Colonic mucosa (tissue), 4 donors: ENCODE measurements around the gene PHLDB2. TPM values are rescaled to one million over a fixed set of nuclear protein-coding genes. Genes with fewer than 3 reads are reported as not detected.

ENCODE experiments used
- DNase-seq: peaks from one replicate; pipeline ENCODE4 v3.0.0-alpha.2; 2020
- H3K27ac ChIP-seq: fragments of 200-600 bp; one replicate; pipeline ENCODE4 v1.8.0; 2021
- H3K27me3 ChIP-seq: fragments of 200-600 bp; one replicate; pipeline ENCODE4 v1.8.0; 2021
- H3K36me3 ChIP-seq: fragments of 200-600 bp; one replicate; pipeline ENCODE4 v1.8.0; 2021
- H3K4me1 ChIP-seq: fragments of 200-600 bp; one replicate; pipeline ENCODE4 v1.8.0; 2021; ENCODE audit warnings: mild to moderate bottlenecking
- H3K4me3 ChIP-seq: fragments of 200-600 bp; one replicate; pipeline ENCODE4 v1.8.0; 2021
- H3K9ac ChIP-seq, 2 donors: one replicate each; pipeline ENCODE4 v1.7.0; 2013; ENCODE audit warnings: control low read depth in 2 of 2, low read depth in 2 of 2, low read length in 2 of 2
- H3K9me3 ChIP-seq: fragments of 200-600 bp; one replicate; pipeline ENCODE4 v1.8.0; 2021
- intact Hi-C: fragments of 100-400 bp; cut with DNase I; formaldehyde crosslinking; loops from one replicate; pipeline ENCODE4 v1.14.1; 2022
- total RNA-seq, 2 donors: library from RNA; stranded (reverse); fragmentation: NEBNext Ultra II Directional in 1 of 2; extraction: Animal tissue kit (Norgen Biotek cat#: 25700) in 1 of 2; gene quantifications; one replicate each; pipeline ENCODE4 v1.2.1, GENCODE V29; 2021
- TF ChIP-seq, protein P1 (sequence below): fragments of 200-600 bp; IDR thresholded peaks from one replicate; pipeline ENCODE4 v1.8.0; 2022; ENCODE audit warnings: antibody characterized with exemption, mild to moderate bottlenecking
- donor health status: healthy.
- donor health status: DM: no; HTN: no; CAD: no.
- donor health status: DM: no; HTN: no; CAD: no.

The PHLDB2 gene
- total RNA-seq, 2 donors from 2014 or later, result 3.1 to 33.4 TPM

DNA sequence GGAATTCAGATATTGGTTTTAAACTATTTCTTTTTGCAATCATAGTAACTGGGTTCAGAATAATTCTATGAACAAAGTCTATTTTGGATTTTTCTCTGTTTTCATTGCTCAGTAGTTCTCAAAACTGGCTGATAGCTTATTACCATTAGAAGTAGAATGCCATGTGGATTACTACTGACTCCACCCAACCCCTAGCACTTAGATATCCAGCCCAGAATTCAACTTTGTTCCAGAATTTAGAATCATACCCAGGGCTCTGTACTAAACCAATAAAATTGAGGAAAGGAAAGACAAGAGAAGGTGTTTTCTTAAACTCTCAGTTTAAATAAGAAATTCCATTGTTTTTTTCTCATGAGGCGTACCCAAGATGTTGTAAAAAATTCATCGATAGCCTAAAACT, 80.8 kb downstream of the PHLDB2 start:
- intact Hi-C loops, result no loop called here
- no peaks in the 10 kb centered on the region for H3K27me3 ChIP-seq
- no peak overlapping the region for H3K27ac ChIP-seq
- DNase-seq, result no peak
- H3K4me3 ChIP-seq, result no peak overlapping the region
- TF ChIP-seq, protein P1, sequence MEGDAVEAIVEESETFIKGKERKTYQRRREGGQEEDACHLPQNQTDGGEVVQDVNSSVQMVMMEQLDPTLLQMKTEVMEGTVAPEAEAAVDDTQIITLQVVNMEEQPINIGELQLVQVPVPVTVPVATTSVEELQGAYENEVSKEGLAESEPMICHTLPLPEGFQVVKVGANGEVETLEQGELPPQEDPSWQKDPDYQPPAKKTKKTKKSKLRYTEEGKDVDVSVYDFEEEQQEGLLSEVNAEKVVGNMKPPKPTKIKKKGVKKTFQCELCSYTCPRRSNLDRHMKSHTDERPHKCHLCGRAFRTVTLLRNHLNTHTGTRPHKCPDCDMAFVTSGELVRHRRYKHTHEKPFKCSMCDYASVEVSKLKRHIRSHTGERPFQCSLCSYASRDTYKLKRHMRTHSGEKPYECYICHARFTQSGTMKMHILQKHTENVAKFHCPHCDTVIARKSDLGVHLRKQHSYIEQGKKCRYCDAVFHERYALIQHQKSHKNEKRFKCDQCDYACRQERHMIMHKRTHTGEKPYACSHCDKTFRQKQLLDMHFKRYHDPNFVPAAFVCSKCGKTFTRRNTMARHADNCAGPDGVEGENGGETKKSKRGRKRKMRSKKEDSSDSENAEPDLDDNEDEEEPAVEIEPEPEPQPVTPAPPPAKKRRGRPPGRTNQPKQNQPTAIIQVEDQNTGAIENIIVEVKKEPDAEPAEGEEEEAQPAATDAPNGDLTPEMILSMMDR, result no peak
- no peaks in the 10 kb centered on the region for H3K4me1 ChIP-seq
- H3K9me3 ChIP-seq, result no peaks in the 10 kb centered on the region
- H3K36me3 ChIP-seq, result no peaks in the 10 kb centered on the region
- H3K9ac ChIP-seq, result no peak overlapping the region

DNA sequence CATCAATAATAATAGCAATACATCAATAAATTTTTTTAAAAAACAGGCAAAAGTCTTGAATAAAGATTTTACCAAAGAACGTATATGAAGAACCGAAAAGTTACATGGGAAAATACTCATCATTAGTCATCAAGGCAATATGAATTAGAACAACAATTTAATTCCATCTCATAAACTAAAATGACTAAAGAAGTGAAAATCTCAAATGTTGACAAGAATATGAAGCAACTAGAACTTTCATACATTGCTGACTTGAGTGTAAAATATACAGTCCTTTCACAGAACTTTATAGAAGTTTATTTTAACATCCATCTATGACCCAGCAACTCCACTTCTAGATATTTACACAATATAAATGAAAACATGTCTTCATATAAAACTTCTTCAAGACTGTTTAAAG, 84.5 kb downstream of the PHLDB2 start:
- DNase-seq, result no peak
- H3K36me3 ChIP-seq, result no peaks in the 10 kb centered on the region
- TF ChIP-seq, protein P1, result no peak
- no peak overlapping the region for H3K4me3 ChIP-seq
- H3K9me3 ChIP-seq, result no peaks in the 10 kb centered on the region
- H3K4me1 ChIP-seq, result no peaks in the 10 kb centered on the region
- H3K9ac ChIP-seq, result no peak overlapping the region
- intact Hi-C loops, result no loop called here
- H3K27ac ChIP-seq, result no peak overlapping the region
- no peaks in the 10 kb centered on the region for H3K27me3 ChIP-seq

DNA sequence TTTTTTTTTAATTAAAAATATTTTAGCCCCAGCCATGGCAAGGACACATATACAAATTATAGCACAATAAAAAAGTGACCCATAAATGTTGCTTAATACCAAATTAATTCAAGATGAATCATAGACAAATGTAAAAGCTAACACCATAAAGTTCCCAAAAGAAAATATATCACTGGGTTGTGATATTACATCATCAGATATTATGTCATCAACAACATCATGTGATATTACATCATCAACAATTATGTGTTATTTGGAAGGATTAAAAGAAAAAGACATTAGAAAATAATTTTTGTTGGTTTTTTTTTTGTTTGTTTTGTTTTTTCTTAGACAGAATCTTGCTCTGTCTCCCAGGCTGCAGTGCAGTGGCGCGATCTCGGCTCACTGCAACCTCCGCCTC, 85.3 kb downstream of the PHLDB2 start:
- Histone ChIP-seq H3K27ac (no peak overlapping the region), H3K27me3 (no peaks in the 10 kb centered on the region), H3K36me3 (no peaks in the 10 kb centered on the region), H3K4me1 (no peaks in the 10 kb centered on the region), H3K9me3 (no peaks in the 10 kb centered on the region), H3K9ac (no peak overlapping the region), H3K4me3 (no peak overlapping the region)
- TF ChIP-seq, protein P1, result no peak
- no peak for DNase-seq
- intact Hi-C loops, result no loop called here

DNA sequence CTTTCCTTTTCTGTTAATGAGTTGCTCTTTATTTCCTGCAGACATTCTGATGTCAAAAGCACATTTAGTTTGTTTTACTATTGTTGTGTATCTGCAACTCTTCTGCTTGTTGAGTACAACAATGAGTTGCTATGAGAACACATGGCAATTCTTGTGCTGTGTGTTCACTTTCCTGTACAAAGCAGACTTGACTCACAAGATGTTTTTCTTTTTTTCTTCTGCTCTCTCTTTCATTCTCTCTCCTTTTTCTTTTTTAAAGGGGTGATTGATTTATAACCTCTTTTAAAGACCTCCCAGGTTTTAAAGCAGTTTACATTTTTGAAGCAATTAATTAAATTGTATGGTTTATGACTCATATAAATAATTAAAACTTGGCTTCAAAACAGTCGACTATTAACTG, 88.2 kb downstream of the PHLDB2 start:
- H3K9me3 ChIP-seq, result no peaks in the 10 kb centered on the region
- H3K9ac ChIP-seq, result no peak overlapping the region
- H3K4me3 ChIP-seq, result no peak overlapping the region
- intact Hi-C loops, result no loop called here
- H3K27ac ChIP-seq, result no peak overlapping the region
- TF ChIP-seq, protein P1, result no peak
- no peak for DNase-seq
- H3K36me3 ChIP-seq, result no peaks in the 10 kb centered on the region
- no peaks in the 10 kb centered on the region for H3K4me1 ChIP-seq
- H3K27me3 ChIP-seq, result no peaks in the 10 kb centered on the region

DNA sequence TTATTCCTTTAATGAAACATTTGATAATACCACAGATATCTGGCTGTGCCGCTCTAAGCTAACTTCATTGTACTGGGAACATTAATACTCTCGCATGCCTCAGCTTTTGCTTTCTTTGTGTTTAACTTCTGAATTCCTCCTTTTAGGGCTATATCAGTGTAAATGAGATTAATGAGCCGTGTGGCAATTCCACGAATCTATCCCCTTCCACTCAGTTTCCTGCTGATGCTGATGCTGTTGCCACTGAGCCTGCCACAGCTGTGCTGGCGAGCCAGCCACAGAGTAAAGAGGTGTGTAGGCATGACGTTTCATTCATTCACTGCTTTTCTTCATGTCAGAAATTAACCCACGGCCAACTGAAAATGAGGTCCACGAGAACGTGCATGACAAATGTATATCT, 89.7 kb downstream of the PHLDB2 start:
- intact Hi-C loops, result no loop called here
- Histone ChIP-seq H3K27ac (no peak overlapping the region), H3K36me3 (no peaks in the 10 kb centered on the region), H3K27me3 (no peaks in the 10 kb centered on the region), H3K9ac (no peak overlapping the region), H3K9me3 (no peaks in the 10 kb centered on the region), H3K4me1 (no peaks in the 10 kb centered on the region), H3K4me3 (no peak overlapping the region)
- DNase-seq, result no peak
- TF ChIP-seq, protein P1, result no peak

DNA sequence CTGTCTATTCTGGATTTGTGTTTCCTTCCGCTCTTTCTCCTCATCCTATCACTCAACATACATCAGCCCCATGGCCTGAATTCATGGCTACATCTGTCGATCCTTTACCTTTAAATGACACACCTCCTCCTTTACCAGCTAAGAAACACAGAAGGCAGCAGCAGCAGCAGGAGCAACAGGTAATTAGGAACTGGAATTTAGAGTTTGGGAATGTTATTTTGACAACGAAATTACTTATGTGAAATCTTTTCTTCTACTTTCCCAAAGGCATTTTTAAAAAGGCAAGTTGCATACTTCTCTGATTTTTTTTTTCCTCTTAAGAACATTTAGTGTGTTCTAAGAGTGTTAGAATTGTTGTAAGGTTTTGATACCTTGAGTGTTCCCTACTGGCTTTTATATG, 90.6 kb downstream of the PHLDB2 start:
- intact Hi-C loops, result no loop called here

More for the DNA sequence above, 90.6 kb downstream of the PHLDB2 start:
- no peaks in the 10 kb centered on the region for H3K9me3 ChIP-seq
- TF ChIP-seq, protein P1, result no peak
- H3K27ac ChIP-seq, result no peak overlapping the region
- no peaks in the 10 kb centered on the region for H3K4me1 ChIP-seq
- no peak overlapping the region for H3K4me3 ChIP-seq
- H3K9ac ChIP-seq, result no peak overlapping the region
- no peaks in the 10 kb centered on the region for H3K27me3 ChIP-seq
- DNase-seq, result no peak
- H3K36me3 ChIP-seq, result no peaks in the 10 kb centered on the region
